ENCODE measurements around the gene MINDY3.

Gene MINDY3

GRCh38 chr10:15860692-15861201 is 440 bp upstream of the MINDY3 start:
- Histone ChIP-seq H3K4me3 (ENCODE audit: low read depth, low read length) (peak overlapping the region; percentile 71), H3K9me3 (no peaks in the 10 kb centered on the region), H3K4me1 (peaks cover 6% of the 10 kb centered on the region; the same call in 1 of the 2 replicates), H3K36me3 (no peaks in the 10 kb centered on the region), H3K27me3 (peaks cover 16% of the 10 kb centered on the region)
- TF ChIP-seq CTCF (IDR thresholded peaks at IDR 0.05; ENCODE audit: low read depth, low read length) = no peak
- no peak for DNase-seq

- no peaks in the 10 kb centered on the region for H3K36me3 ChIP-seq
- H3K4me3 ChIP-seq (ENCODE audit: low read depth, low read length) = peak overlapping the region; percentile 71
- H3K27me3 ChIP-seq = peaks cover 8% of the 10 kb centered on the region
- no peak for DNase-seq
- TF ChIP-seq CTCF (IDR thresholded peaks at IDR 0.05; ENCODE audit: low read depth, low read length) = no peak
- no peaks in the 10 kb centered on the region for H3K9me3 ChIP-seq
- H3K4me1 ChIP-seq = peaks cover 6% of the 10 kb centered on the region; the same call in 1 of the 2 replicates
Measured at GRCh38 chr10:15859509-15859905, 800 bp downstream of the MINDY3 start.

- Histone ChIP-seq H3K36me3 (no peaks in the 10 kb centered on the region), H3K9me3 (no peaks in the 10 kb centered on the region), H3K4me3 (ENCODE audit: low read depth, low read length) (peak overlapping the region; percentile 71), H3K4me1 (peaks cover 6% of the 10 kb centered on the region; the same call in 1 of the 2 replicates), H3K27me3 (peaks cover 3% of the 10 kb centered on the region; the same call in 1 of the 2 replicates)
- DNase-seq = no peak
- TF ChIP-seq CTCF (IDR thresholded peaks at IDR 0.05; ENCODE audit: low read depth, low read length) = no peak
Measured at GRCh38 chr10:15858861-15859281, 1.4 kb downstream of the MINDY3 start.

- Histone ChIP-seq H3K4me3 (ENCODE audit: low read depth, low read length) (no peak overlapping the region), H3K9me3 (no peaks in the 10 kb centered on the region), H3K27me3 (no peaks in the 10 kb centered on the region), H3K36me3 (no peaks in the 10 kb centered on the region), H3K4me1 (peaks cover 6% of the 10 kb centered on the region; the same call in 1 of the 2 replicates)
- TF ChIP-seq CTCF (IDR thresholded peaks at IDR 0.05; ENCODE audit: low read depth, low read length) = no peak
- DNase-seq = no peak
Measured at GRCh38 chr10:15857107-15857575, 3.2 kb downstream of the MINDY3 start.

- TF ChIP-seq CTCF (IDR thresholded peaks at IDR 0.05; ENCODE audit: low read depth, low read length) = no peak
- Histone ChIP-seq H3K4me3 (ENCODE audit: low read depth, low read length) (no peak overlapping the region), H3K27me3 (no peaks in the 10 kb centered on the region), H3K36me3 (no peaks in the 10 kb centered on the region), H3K4me1 (peaks cover 6% of the 10 kb centered on the region; the same call in 1 of the 2 replicates), H3K9me3 (no peaks in the 10 kb centered on the region)
- DNase-seq = no peak
Measured at GRCh38 chr10:15856328-15857015, 3.8 kb downstream of the MINDY3 start.

- Histone ChIP-seq H3K9me3 (no peaks in the 10 kb centered on the region), H3K4me3 (ENCODE audit: low read depth, low read length) (no peak overlapping the region), H3K4me1 (peaks cover 6% of the 10 kb centered on the region; the same call in 1 of the 2 replicates), H3K36me3 (no peaks in the 10 kb centered on the region), H3K27me3 (no peaks in the 10 kb centered on the region)
- DNase-seq = no peak
- no peak for TF ChIP-seq CTCF (IDR thresholded peaks at IDR 0.05; ENCODE audit: low read depth, low read length)
Measured at GRCh38 chr10:15853800-15854199, 6.5 kb downstream of the MINDY3 start.
